Temporal lobe (tissue), 1 donor: Measurements from ENCODE around the gene NCBP2L. TPM values are rescaled to one million over a fixed set of nuclear protein-coding genes. Genes with fewer than 3 reads are reported as not detected.

Experiments used
- total RNA-seq: library from RNA; depleted of rRNA; stranded (reverse); fragments of >200 nt; gene quantifications from one replicate; pipeline ENCODE4 v1.2.3, GENCODE V29; 2014

NCBP2L gene
- total RNA-seq, 1 donor from 2014 or later: not detected

Other genes with a start within 250 kb of the NCBP2L start
- gene PRPS1, start 149.2 kb upstream of the NCBP2L start, total RNA-seq: 21.1 TPM
- 46.0 TPM for gene TSC22D3, start 1.9 kb upstream of the NCBP2L start, total RNA-seq
- gene MID2, start 48.1 kb downstream of the NCBP2L start, total RNA-seq: 7.6 TPM
- not detected for gene TEX13B, start 204.6 kb downstream of the NCBP2L start, total RNA-seq